ENCODE data around the gene SPECC1. TPM values are rescaled to one million over a fixed set of nuclear protein-coding genes. Genes with fewer than 3 reads are reported as not detected.

Gene SPECC1
- total and polyA plus RNA-seq, 2 donors (not counting 3 experiments of a cell fraction or from before 2014, with no cell fraction given): 5.3 to 20.4 TPM

- H3K4me3 ChIP-seq (replicated peaks in 1 of 3; ENCODE audit: insufficient read depth in 1 of 3, low read depth in 1 of 3, low read length in 3 of 3): no peak overlapping the region
- H3K27me3 ChIP-seq (ENCODE audit: control insufficient read depth in 2 of 2, insufficient read depth in 2 of 2, low read length in 2 of 2): no peaks in the 10 kb centered on the region
- H2AFZ ChIP-seq (ENCODE audit: low read depth, low read length): no peak overlapping the region
- TF ChIP-seq JUN (IDR thresholded peaks at IDR 0.05; ENCODE audit: borderline replicate concordance, insufficient read depth, insufficient read length, low read depth): no peak
- no peak for TF ChIP-seq MYC (IDR thresholded peaks at IDR 0.05; ENCODE audit: low read depth, low read length)
- TF ChIP-seq EZH2 (IDR thresholded peaks at IDR 0.05; ENCODE audit: borderline replicate concordance, low read depth, low read length, severe bottlenecking): no peak
- no peak for TF ChIP-seq POLR2A (IDR thresholded peaks at IDR 0.05; ENCODE audit: low read depth, low read length)
- TF ChIP-seq, protein P1, sequence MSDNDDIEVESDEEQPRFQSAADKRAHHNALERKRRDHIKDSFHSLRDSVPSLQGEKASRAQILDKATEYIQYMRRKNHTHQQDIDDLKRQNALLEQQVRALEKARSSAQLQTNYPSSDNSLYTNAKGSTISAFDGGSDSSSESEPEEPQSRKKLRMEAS (IDR thresholded peaks at IDR 0.05; ENCODE audit: insufficient read depth, insufficient read length): no peak
- TF ChIP-seq POLR2AphosphoS5 (IDR thresholded peaks at IDR 0.05; ENCODE audit: insufficient read depth, low read depth, low read length): no peak
- no peak for TF ChIP-seq CTCF (IDR thresholded peaks at IDR 0.05; ENCODE audit: extremely low read depth in 1 of 2, insufficient read depth in 1 of 2, low read depth in 1 of 2, low read length in 2 of 2)
- TF ChIP-seq FOS (IDR thresholded peaks at IDR 0.05; ENCODE audit: borderline replicate concordance, insufficient read depth, low read length): no peak
- TF ChIP-seq GATA2 (IDR thresholded peaks at IDR 0.05; ENCODE audit: insufficient read depth, insufficient read length, low read depth, low read length): no peak
- H3K9me1 ChIP-seq (replicated peaks; ENCODE audit: control insufficient read depth, extremely low read depth, insufficient read depth, low read length): no peaks in the 10 kb centered on the region
- H3K36me3 ChIP-seq (ENCODE audit: control insufficient read depth in 2 of 2, extremely low read depth in 1 of 2, insufficient read depth in 2 of 2, low read length in 2 of 2): no peaks in the 10 kb centered on the region
- intact Hi-C loops (cut with micrococcal nuclease) (no loop called here), dilution Hi-C loops (cut with MboI; ENCODE audit: extremely low pct_ligation_motif_present, low sequenced_read_pairs) (no loop called here)
- no peaks in the 10 kb centered on the region for H4K20me1 ChIP-seq (replicated peaks; ENCODE audit: control insufficient read depth, extremely low read depth, insufficient read depth, low read length)
- H3K4me1 ChIP-seq (ENCODE audit: control insufficient read depth, extremely low read depth, insufficient read depth, low read length): no peaks in the 10 kb centered on the region
- no TSS peak for BruUV-seq (replicated peaks)
- ChIA-PET CTCF (no interaction called here), POLR2A (no interaction called here)
- H3K27ac ChIP-seq (ENCODE audit: insufficient read depth, low read depth, low read length): no peak overlapping the region
- no peaks in the 10 kb centered on the region for H3K9me3 ChIP-seq (replicated peaks; ENCODE audit: control insufficient read depth, insufficient read depth, low read length)
- DNase-seq (ENCODE audit: low read depth, low spot score) (no peak), FAIRE-seq (no peak)
- H3K9ac ChIP-seq (replicated peaks; ENCODE audit: extremely low read depth, insufficient read depth, low read length): no peak overlapping the region
- H3K79me2 ChIP-seq (ENCODE audit: control insufficient read depth, insufficient read depth, low read length): no peaks in the 10 kb centered on the region
- no peak overlapping the region for H3K4me2 ChIP-seq (ENCODE audit: insufficient read depth, low read length)
Measured at GRCh38 chr17:20307326-20307910, 298.3 kb downstream of the SPECC1 start.
